ENCODE measurements around the gene TMEM223. TPM values are rescaled to one million over a fixed set of nuclear protein-coding genes. Genes with fewer than 3 reads are reported as not detected.
A peak's percentile ranks its signal among the peaks of the same experiment; 100 is the strongest.

The TMEM223 gene
- total RNA-seq, 3 donors from 2014 or later, result 26.9 to 34.1 (median 29.8) TPM

- Histone ChIP-seq H3K9me3 (no peaks in the 10 kb centered on the region), H3K4me3 (peak overlapping the region; percentile 88 to 98 (median 92)), H3K36me3 (no peaks in the 10 kb centered on the region), H3K27me3 (no peaks in the 10 kb centered on the region), H3K27ac (peak overlapping the region; percentile 95), H3K4me1 (no peaks in the 10 kb centered on the region)
- DNase-seq (ENCODE audit: low spot score in 2 of 2), result no peak
- no peak for TF ChIP-seq POLR2A (IDR thresholded peaks at IDR 0.05)
- TF ChIP-seq POLR2AphosphoS5 (IDR thresholded peaks at IDR 0.05), result no peak
- TF ChIP-seq CTCF (IDR thresholded peaks at IDR 0.05), result no peak
- intact Hi-C loops (cut with DNase I; ENCODE audit: low total_unique reads), result no loop called here
Observed at GRCh38 chr11:62805961-62806441, 14.2 kb upstream of the TMEM223 start.

GRCh38 chr11:62805076-62805892 lies 13.5 kb upstream of the TMEM223 start, which contains the start of gene NXF1:
NXF1 (minus strand) TSS chr11:62805440; CDS start chr11:62805356, 84 bp downstream.
- Histone ChIP-seq H3K9me3 (no peaks in the 10 kb centered on the region), H3K4me1 (no peaks in the 10 kb centered on the region), H3K27ac (peak within 1 kb of the TSS; percentile 95), H3K4me3 (peak within 1 kb of the TSS; percentile 88 to 98 (median 92)), H3K27me3 (no peaks in the 10 kb centered on the region), H3K36me3 (no peaks in the 10 kb centered on the region)
- DNase-seq (ENCODE audit: low spot score in 2 of 2), result peak; percentile 93 to 96
- intact Hi-C loops (cut with DNase I; ENCODE audit: low total_unique reads), result no loop called here
- TF ChIP-seq POLR2A (IDR thresholded peaks at IDR 0.05) (peak; percentile 98), CTCF (IDR thresholded peaks at IDR 0.05) (peak; percentile 10 to 47 (median 10)), POLR2AphosphoS5 (IDR thresholded peaks at IDR 0.05) (peak; percentile 100)

GRCh38 chr11:62804310-62805075 lies 12.7 kb upstream of the TMEM223 start:
- Histone ChIP-seq H3K4me3 (peak overlapping the region; percentile 88 to 98 (median 92)), H3K27me3 (no peaks in the 10 kb centered on the region), H3K9me3 (no peaks in the 10 kb centered on the region), H3K27ac (peak overlapping the region; percentile 95), H3K36me3 (no peaks in the 10 kb centered on the region), H3K4me1 (no peaks in the 10 kb centered on the region)
- TF ChIP-seq POLR2AphosphoS5 (IDR thresholded peaks at IDR 0.05) (no peak), CTCF (IDR thresholded peaks at IDR 0.05) (no peak), POLR2A (IDR thresholded peaks at IDR 0.05) (no peak)
- DNase-seq (ENCODE audit: low spot score in 2 of 2), result no peak
- intact Hi-C loops (cut with DNase I; ENCODE audit: low total_unique reads), result no loop called here

GRCh38 chr11:62801071-62801470 lies 9.3 kb upstream of the TMEM223 start:
- H3K9me3 ChIP-seq, result no peaks in the 10 kb centered on the region
- no peaks in the 10 kb centered on the region for H3K4me1 ChIP-seq
- peak overlapping the region in 1 of 2 donors; percentile 1 for H3K27ac ChIP-seq
- DNase-seq (ENCODE audit: low spot score in 2 of 2), result no peak
- intact Hi-C loops (cut with DNase I; ENCODE audit: low total_unique reads), result no loop called here
- no peaks in the 10 kb centered on the region for H3K27me3 ChIP-seq
- no peak for TF ChIP-seq POLR2AphosphoS5 (IDR thresholded peaks at IDR 0.05)
- TF ChIP-seq CTCF (IDR thresholded peaks at IDR 0.05), result no peak
- TF ChIP-seq POLR2A (IDR thresholded peaks at IDR 0.05), result no peak
- no peak overlapping the region for H3K4me3 ChIP-seq
- peaks cover 10% of the 10 kb centered on the region for H3K36me3 ChIP-seq
